ELF-1 (cell line): Measurements from ENCODE around the gene HOXD8.
A peak's percentile ranks its signal among the peaks of the same experiment; 100 is the strongest.

Experiments
- DNase-seq: peaks from one replicate; pipeline ENCODE4 v3.0.0-alpha.2; 2016; ENCODE audit warnings: low read depth, low spot score

Gene HOXD8

DNA sequence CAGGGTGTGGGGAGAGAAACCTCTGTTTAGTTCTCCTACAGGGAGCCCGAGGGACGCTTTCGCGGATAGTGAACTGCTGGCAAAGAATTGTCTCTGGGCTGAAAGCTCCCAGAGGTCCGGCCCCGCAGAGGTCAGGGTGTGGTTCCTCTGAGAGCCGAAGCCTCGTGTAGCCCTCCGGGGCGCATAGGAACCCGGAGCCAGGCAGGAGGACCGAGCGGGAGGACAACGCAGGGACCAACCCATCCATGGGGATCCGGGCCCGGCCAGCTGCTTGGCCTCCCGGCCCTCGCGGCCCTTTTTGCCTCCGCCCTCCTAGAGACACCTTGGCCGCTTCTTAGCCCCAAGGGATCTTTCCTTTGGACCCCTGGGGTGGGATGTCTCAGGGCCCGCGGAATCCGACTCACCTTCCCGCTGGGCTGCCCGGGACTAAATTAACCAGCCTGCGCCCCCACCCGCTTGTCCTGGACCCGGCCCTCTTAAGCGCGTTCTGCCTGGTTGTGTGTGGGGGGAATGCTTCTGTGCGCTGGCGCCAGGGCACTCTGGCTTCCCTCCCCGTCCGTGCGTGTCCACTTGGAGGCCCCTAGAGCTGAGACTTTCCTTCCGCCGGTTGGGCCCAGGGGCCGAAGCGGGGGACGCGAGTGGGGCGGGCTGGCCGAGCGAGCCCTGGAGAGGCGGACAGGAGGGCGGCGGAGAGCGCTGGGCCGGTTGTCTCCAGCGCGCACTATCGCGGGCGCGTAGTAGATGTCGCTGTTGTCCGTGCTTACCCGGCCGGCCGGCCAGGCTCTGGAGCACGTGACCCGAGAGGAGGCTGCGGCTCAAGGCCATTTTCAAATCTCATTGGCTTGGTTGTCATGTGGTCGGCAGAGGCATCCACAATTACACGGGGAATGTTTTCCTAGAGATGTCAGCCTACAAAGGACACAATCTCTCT lies 13.4 kb upstream of the HOXD8 start, which contains the start of gene HOXD10:
TSS of gene HOXD10 (plus strand) at position 896 of the 931 bp plus-strand sequence. CDS start 56 bp downstream, outside the sequence.
- DNase-seq = peak; percentile 85

DNA sequence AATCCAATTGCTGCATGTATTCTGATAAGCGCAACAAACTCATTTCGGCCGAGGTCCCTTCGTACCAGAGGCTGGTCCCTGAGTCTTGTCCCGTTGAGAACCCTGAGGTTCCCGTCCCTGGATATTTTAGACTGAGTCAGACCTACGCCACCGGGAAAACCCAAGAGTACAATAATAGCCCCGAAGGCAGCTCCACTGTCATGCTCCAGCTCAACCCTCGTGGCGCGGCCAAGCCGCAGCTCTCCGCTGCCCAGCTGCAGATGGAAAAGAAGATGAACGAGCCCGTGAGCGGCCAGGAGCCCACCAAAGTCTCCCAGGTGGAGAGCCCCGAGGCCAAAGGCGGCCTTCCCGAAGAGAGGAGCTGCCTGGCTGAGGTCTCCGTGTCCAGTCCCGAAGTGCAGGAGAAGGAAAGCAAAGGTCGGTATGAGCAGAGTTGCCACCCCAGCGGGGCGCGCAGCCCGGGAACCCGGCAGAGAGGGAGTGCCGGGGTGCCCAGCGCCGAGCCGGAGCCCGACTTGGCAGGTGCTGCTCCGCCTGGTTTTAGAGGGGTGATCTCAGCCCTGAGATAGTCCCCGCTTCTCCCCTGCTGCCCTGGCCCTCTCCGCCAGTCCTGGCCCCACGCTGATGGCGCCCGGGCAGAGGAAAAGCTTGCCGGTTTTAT lies 12.2 kb upstream of the HOXD8 start:
- DNase-seq = no peak

DNA sequence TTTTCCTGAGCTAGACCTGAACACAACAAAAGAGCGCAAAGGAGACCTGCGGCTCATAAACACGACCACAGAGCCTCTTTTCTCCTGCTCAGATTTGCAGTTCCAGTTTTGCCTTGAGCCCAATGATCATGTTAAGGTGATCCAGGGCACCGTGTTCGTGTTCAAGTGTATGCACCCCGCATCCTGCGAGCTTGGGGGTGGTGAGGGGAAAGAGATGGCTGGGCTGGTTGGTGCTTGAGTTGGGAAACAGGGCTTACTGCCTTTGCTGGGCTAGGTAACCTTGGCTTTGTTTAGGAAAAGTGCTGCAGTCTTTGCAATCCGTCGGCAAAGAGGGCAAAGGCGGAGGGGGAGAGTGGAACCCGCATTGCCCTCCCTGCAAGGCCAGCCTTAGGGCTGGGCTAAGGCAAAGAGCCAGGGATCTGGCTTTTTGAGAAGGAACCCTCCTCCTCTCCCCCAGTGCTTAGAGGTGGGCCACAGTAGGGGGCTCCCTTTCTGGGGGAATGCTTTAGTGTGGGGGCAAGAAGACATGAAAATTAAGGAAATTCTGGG lies 11.6 kb upstream of the HOXD8 start:
- DNase-seq = no peak

DNA sequence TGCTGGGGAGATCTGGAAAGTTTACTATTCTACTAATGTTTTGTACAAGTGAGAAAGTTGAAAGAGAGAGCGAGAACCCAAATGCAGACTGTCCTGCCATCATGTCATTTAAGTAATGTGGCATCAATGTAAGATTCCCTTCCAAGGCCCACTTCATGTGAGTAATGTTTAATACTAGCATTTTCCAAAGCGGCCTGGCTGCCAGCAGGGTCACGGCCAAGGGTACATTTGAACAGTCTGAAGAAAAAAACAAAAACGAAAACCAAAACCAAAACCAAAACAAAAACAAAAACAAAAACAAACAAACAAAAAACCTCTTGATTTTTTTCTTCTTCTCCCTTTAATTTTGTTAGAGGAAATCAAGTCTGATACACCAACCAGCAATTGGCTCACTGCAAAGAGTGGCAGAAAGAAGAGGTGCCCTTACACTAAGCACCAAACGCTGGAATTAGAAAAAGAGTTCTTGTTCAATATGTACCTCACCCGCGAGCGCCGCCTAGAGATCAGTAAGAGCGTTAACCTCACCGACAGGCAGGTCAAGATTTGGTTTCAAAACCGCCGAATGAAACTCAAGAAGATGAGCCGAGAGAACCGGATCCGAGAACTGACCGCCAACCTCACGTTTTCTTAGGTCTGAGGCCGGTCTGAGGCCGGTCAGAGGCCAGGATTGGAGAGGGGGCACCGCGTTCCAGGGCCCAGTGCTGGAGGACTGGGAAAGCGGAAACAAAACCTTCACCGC lies 10.7 kb upstream of the HOXD8 start:
- no peak for DNase-seq

DNA sequence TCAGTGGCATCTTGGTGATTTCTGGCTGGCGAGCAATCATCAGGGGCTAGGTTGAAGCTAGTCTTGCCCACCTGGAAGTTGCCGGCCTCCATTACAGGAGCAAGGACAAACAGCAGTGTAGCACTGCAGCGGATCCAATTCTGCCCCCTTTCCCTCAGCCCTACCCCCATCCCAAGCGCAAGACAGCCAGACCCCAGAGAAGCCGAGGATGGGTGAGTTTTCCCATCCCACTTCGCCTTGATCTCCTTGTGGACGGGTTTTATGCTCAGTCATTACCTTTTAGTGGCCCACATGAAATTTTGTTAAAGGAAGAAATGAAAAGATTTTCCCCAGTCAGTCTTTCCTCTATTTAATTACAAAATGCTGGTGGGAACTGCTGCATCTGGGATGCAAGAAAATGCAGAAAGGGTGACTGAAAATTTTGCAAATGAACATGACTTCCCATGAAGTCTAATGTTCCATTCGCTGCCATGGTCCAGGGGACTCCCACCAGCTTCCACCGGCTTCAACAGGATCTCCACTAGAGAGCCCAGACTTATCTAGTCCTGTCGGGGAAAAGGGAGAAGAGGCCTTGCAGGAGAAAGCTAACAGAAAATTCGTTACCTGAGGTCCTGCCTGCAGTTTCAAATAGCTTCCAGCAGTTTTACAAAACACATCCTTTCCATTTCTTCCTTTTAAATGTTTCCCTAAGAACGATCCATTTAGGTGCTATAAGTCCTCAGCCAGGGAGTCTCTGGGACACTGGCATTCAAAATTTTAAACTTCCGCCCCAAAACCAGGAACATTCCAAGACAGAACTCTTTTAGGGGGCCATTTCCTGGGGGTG lies 8.9 kb upstream of the HOXD8 start:
- no peak for DNase-seq

DNA sequence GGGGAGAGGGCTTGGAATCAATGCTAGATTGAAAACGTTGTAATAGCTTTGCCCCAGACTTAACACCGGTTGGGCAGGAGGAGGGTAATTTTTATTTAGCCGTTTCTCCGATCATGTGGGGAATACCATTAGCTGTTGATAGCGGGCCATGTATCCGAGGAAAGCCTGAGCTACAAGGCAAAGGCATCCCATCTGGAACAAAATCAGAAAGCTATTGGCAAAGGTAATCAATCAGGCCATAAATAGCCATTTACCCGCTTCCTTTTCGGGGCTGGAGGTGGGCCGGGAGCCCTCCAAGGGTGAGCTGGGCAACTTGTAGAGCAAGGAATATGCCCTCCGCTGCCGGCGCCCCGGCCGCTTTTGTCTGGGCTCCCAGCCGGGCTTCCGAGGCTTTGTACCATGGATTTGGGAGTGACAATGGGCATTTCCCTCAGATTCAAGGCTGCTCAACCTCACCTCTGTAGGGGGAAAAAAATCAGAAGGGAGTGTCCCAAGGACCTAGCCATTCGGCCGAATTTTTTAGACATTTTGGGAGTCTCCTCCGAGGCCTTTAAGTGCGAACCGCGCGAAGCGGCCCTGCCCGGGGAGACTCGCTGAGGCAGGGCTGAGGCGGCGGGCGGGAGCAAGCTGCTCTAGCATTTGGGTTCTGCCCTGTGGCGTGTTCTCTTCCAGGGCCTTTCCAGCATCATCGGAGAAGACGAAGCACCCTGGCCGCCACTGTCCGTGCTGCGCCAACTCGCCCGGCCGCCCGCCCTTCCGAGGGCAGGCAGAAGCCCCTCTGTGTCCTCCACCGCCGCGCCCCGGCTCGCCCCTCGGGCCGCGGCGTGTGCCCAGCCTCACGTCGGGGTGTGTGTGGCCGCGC lies 8.1 kb upstream of the HOXD8 start:
- DNase-seq = peak; percentile 42

DNA sequence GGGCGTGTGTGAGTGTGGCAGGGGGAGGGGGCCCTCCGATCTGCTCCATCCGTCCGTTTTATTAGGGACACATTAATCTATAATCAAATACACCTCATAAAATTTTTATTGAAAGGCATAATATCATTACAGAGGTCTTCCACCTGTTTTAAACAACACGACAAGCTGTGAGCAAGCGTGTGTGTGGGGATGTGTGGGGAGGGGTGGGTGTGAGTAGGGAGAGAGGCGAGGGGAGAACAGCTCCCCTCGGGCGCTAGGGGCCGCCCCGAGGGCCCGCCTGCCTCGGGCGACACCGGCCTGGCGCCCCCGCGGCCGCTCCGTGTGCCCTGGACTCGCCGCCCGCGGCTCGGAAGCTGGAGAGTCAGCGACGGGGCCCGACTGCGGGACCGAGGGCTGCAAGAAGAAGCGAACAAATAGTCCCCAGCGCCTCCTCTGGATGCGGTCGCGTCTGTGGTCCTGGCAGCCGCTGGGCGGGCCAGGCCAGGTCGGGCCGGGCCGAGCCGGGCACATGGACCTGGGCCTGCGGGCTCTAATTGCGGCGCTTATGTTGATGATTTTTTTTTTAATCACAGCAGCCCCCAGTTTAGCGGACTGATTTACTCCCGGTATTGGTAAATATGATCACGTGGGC lies 7.3 kb upstream of the HOXD8 start:
- peak; percentile 61 for DNase-seq

DNA sequence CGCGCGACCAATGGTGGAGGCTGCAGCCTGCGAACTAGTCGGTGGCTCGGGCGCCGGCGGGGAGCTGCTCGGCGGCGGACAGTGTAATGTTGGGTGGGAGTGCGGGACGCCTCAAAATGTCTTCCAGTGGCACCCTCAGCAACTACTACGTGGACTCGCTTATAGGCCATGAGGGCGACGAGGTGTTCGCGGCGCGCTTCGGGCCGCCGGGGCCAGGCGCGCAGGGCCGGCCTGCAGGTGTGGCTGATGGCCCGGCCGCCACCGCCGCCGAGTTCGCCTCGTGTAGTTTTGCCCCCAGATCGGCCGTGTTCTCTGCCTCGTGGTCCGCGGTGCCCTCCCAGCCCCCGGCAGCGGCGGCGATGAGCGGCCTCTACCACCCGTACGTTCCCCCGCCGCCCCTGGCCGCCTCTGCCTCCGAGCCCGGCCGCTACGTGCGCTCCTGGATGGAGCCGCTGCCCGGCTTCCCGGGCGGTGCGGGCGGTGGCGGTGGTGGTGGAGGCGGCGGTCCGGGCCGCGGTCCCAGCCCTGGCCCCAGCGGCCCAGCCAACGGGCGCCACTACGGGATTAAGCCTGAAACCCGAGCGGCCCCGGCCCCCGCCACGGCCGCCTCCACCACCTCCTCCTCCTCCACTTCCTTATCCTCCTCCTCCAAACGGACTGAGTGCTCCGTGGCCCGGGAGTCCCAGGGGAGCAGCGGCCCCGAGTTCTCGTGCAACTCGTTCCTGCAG lies 6.7 kb upstream of the HOXD8 start, which contains the start of gene HOXD9:
TSS of gene HOXD9 (plus strand) at position 37 of the 728 bp plus-strand sequence. CDS start at position 87, 50 bp downstream.
- peak; percentile 72 for DNase-seq

DNA sequence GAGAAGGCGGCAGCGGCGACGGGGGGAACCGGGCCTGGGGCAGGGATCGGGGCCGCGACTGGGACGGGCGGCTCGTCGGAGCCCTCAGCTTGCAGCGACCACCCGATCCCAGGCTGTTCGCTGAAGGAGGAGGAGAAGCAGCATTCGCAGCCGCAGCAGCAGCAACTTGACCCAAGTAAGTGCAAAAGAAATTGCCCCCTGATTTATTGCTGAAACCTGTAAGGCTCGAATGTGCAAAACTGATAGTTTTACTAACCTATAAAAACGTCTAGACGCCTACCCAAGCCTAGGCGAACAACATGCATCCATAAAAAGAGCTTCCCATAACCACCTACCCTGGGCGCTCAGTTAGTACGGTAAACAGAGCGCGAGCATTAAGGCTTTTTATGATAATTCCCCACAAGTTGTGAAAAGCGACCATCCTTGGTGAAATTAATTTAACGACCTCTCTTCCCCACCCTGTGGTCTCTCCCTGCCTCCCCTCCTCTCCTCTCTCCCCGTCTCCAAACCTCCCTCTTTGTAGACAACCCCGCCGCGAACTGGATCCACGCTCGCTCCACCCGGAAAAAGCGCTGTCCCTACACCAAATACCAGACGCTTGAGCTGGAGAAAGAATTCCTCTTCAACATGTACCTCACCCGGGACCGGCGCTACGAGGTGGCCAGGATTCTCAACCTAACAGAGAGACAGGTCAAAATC lies 5.9 kb upstream of the HOXD8 start:
- peak; percentile 13 for DNase-seq

DNA sequence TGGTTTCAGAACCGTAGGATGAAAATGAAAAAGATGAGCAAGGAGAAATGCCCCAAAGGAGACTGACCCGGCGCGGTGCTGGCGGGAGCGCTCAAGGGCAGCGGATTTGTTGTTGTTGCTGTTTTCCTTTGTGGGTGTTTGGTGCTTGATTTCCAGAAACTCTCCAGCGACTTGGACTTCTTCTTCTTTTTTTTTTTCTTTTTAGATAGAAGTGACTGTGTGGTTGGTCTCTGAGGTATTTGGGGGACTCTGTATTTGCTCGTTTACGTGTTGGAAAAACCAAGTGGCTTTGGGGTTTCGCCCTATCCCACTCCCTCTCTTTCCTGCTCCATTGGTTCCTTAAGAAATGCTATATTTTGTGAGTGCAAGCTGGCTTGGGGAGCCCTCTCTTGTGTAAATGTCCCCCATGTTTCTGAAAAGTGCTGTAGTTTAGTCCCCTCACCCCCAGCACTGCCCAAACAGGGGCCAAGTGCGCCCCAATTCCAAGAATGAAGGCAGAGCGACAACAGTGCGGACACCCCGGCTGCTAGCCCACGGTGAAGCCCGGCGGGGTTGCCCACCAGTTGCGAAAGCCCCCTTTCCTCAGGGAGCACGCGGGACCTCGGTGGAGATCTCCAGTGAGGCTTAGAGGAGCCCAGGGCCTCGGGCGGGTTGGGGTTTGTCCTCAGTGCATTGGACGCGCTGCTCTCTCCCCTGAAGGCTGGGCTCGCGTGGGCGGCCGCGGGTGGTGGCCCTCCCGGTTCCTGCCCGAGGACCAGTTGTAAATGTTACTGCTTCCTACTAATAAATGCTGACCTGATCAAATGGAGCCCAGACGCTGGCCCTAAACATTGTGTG lies 5.2 kb upstream of the HOXD8 start:
- DNase-seq = peak; percentile 5

DNA sequence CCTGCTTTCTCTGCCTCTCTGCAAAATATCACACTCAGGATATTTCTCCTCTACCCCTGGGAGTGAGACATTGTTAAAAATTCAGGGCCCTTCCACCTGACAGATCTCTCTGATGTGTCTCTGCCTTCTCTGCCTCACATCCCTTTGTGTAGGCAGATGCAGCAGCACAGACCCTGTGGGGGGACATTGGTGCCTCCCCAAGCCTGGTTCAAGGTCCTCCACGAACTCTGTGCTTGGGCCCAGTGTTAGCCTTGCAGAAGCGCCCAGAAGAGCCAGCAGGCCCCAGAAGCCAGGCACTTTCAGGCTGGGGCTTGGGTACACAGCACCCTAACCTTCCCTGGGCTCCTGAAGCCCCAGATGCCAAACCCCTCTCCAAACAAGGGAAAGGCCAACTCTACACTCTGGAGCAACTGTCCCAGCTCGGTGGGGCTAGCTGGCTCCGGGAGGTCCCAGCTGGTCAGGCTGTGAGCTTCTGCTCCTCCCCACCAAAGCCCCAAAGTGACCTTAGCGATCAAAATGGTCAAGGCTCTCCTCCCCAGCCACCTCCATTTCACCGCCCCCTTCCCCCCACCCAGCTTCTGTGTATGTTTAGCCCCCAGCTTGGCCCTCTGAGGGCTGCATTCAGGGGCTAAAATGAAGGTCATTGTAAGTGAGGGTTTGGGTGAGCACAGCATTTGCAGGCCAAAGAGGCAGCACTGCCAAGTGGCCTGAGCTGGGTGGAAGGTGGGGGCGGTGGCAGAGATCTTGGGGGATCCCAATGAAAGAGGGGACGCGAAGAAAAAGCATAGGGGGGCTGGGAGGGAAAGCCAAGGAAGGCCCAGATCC lies 4.3 kb upstream of the HOXD8 start:
- no peak for DNase-seq

DNA sequence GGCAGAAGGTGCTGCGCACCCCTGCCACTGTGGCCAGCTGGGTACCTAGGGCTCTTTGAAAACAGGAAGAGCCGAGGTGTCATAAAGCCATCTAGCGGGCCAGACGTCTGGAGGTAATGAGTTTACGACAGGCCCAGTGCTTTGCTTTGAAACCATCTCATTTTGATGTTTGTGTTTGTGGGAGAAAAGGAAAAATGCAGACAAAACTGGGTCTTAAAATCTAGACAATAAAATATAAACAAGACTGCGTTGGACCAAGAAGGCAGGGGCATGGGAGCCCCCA lies 3.8 kb upstream of the HOXD8 start:
- DNase-seq = peak; percentile 17

DNA sequence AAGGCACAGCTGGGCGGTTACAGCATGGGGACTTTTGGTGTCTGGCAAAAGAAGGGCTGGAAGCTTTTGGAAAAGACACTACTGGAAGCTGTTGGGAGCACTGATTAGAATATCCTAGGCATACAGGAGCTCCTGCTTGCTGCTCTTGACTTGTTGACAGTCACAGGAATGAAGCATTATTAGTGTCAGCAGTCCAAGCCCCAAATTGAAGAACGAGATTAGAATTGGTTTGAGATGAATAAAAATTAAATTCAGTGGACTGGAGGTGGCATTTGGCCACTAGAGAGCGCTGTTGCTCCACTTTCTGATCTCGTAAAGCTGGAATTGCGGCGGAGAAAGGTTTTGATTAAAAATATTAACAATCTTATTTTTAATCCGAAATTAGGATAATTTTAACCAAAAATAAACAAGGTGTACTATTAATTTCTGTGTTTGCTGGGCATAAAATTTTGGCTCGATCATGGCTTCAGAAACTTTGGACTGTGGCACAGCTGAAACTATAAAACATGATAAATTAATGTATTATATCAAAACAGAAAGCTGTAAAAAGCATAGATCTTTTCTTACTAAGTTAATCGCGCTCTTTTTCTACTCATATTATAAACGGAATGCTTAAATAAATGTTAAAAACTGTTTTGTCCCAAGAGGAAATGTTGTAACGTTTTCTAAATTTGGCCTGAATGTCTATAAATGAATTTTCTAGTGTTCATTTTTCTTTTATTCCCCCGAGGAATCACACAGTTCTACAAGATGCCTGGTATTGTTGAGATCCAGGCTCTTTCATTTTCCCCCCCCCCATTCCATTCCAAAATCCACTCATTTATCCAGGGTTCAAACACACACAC lies 2.4 kb upstream of the HOXD8 start:
- peak; percentile 53 for DNase-seq

DNA sequence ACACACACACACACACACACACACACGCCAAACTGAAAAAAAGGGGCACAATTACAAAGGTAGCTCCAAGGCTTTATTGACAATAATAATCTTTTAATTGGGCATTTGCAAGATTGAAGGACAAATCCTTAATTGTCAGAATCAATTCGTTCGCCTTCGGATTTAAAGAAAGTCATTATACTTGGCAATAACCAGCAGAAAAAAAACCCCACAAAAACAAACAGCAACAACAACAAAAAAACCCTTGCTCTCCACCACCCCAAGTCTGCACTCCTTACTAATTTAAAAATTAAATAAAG lies 1.8 kb upstream of the HOXD8 start:
- DNase-seq = no peak

DNA sequence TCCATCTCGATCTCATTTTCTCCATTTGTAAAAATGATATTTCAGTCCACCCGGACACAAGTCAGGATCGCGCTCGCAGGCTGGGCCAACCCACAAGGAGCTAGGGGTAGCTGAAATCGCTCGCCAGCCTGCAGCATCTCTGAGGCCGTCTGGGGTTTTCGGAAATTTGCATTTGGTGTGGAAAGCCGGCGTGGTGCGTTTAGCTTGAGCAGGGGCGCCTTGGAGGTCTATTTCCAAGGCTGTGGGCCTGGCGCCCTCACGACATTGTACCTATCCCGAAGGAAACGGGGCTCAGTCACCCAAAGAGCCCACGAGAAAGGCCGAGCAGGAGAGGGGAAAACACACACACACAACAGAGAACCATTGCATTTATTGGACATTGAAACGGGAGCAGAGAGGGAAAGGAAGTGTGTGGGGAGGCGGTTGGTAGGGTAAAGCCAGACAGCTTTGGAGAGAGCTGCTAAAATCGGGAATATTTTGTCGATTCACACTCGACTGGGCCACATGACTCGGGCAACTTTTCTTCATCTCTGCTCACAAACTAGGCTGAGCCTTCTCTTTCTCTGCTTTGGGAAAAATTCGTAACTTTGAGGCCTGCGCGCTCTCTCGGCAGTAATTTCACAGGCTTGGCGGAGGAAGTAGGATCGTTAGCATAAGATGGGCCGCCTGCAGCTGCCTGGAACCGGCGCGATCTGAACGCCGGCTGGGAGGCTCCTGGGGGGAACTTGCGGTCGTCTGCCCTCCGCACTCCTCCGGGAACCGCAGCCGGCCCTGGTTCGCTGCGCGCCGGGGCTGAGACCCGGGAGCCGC lies 1.1 kb upstream of the HOXD8 start:
- peak; percentile 81 for DNase-seq
